ENCODE measurements around the gene PHYHD1.
"Not testable (repeated sequence)": the region's sequence is repeated elsewhere in the genome, so short reads cannot be mapped to it uniquely, and the experiment has no call there.

The PHYHD1 gene

DNA sequence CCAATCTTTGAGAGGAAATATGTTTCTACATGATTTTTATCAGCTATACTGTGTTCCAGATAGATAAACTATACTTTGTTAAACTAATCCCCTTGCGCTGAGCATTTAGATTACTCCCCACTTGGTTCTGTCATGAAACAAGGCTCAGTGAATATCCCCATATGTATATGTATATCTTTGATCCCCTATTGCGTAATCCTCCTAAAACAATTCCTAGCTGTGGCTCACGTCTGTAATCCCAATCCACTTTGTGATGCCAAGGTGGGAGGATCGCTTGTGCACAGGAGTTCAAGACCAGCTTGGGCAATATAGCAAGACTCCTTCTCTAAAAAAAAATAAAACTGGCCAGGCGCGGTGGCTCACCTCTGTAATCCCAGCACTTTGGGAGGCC, 2.7 kb downstream of the PHYHD1 start:
- DNase-seq (ENCODE audit: low spot score), result no peak

DNA sequence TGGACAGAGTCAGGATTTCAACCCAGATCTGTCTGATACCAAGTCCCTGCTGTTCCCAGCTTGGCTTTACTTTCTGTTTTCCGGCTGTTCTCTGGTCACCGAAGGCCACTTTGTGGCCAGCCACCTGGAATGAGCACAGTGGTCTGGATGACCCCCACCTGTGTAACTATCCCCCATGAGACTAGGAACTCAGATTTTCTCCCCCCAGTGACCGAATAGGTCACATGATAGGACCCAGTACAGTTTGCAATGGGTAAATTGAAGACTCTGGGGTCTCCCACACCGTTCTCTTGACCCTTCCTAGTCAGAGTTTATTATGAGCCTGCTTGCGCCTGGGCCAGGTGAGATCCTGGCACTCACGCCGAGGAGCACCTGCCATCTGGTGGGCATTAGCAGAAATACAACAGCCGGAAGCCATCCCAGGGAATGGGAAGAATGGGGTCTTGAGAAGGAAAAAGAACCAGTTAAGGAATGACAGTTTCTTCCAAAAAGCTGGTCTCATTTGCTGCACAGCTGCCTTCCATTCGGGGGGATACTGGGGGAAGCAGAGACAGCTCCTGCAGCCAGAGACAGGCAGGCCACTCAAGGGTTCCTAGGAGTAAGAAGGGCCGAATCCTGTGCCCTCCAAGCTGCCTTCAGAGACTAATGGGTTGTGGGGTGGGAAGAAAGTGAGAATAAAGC, 7.1 kb downstream of the PHYHD1 start:
- DNase-seq (ENCODE audit: low spot score), result peak; percentile 61

DNA sequence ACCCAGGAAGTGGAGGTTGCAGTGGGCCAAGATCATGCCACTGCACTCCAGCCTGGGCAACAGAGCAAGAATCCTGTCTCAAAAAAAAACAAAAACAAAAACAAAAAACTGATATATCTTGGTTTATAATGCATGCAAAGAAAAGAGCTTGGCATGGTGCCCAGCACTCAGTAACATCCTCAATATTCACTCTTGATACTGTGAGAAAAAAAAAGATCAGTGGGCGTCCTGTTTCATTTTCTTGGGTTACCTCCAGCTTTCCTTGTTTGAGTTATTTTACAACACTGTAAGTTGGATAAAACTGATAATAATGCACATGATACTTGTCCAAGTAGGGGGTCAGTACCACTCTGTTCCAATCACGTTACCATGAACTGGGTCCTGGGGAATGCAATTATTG, 7.8 kb downstream of the PHYHD1 start:
- DNase-seq (ENCODE audit: low spot score), result no peak

DNA sequence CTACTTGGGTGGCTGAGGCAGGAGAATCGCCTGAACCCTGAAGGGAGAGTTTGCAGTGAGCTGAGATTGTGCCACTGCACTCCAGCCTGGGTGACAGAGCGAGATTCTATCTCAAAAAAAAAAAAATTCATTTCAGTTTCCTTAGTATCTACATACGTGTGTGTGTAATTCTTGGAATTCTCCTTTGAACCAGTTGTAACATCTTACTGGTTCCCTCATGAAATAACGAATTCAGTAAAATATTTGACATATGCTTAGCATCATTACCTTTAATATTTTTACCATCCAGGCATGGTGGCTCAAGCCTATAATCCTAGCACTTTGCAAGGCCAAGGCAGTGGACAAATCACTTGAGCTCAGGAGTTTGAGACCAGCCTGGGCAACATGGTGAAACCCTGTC, 8.8 kb downstream of the PHYHD1 start:
- DNase-seq (ENCODE audit: low spot score), result no peak

DNA sequence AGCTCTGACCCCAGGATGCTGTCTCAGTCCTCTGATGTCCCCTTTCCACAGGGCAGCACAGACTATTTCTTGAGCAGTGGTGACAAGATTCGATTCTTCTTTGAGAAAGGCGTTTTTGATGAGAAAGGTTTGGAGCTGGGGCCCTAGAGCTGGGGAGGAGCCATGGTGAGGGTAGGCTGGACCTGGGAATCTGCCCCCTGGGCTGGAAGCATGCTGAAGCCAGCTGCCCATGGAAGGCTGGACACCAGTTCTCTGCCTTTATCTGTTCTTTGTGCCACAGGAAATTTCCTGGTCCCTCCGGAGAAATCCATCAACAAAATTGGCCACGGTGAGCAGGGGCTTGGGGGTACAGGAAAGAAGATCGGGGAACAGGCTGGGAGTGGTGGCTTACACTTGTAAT, 12.9 kb downstream of the PHYHD1 start:
- DNase-seq (ENCODE audit: low spot score), result no peak

DNA sequence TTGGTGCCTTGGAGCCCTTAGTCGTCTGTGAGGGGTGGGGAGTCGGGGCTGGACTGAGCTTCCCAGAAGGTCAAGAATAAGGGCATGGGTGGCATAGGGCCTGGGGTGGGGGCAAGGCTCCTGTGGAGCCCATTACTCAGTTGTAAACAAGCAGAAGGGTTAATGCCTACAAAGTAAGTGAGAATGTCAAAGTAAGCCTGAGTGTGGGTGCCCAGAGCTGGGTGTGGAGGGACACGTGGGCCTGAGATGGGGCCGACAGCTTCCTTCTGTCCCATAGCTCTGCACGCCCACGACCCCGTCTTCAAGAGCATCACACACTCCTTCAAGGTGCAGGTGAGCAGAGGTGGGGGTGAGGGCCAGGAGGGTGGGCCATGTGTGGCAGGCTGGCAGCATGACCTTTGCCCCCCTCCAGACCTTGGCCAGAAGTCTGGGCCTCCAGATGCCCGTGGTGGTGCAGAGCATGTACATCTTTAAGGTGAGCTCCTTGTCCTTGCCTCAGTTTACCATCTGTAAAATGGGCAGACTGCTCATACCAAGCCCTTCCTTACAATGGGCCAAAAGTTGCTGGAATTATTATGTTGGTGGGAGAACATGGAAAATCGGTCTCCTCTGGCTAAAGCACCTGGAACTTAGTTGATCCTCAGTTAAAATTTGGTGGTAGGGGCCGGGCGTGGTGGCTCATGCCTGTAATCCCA, 15.5 kb downstream of the PHYHD1 start:
- DNase-seq (ENCODE audit: low spot score), result no peak

DNA sequence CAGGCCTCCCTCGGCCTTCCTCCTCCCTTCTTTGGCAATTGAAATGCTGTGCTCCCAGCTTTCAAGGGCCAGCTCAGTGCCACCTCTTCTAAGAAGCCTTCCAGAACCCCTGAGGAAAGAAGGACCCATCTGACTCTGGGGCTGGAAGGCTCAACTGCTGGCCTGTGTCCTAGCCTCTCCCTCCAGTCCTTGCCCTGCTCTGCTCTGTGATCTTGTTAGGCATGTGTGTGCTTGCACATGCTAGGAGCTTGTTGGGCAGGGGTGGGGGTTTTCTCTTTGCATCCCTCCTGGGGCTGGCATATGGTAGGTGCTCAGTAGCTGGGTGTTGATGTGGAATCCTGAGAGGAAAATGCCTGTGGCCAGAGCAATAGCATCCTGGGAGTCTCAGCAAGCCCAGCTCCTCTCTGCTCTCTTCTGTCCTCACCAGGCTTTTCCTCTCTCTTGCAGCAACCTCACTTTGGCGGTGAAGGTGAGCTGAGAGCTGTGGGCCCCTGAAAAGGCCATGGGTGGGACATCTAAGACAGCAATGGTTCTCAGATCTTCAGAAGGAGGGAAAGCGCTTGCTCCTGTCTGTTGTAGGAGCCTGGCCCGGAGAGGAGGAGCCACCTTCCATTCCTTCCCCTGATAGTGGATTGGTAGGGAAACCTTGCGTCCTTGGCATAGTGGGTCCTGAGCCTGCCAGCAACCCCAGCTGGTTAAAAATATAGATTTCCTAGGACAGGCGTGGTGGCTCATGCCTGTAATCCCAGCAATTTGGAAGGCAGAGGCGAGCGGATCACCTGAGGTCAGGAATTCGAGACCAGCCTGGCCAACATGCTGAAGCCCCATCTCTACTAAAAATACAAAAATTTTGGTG, 16.8 kb downstream of the PHYHD1 start:
- DNase-seq (ENCODE audit: low spot score), result no peak

DNA sequence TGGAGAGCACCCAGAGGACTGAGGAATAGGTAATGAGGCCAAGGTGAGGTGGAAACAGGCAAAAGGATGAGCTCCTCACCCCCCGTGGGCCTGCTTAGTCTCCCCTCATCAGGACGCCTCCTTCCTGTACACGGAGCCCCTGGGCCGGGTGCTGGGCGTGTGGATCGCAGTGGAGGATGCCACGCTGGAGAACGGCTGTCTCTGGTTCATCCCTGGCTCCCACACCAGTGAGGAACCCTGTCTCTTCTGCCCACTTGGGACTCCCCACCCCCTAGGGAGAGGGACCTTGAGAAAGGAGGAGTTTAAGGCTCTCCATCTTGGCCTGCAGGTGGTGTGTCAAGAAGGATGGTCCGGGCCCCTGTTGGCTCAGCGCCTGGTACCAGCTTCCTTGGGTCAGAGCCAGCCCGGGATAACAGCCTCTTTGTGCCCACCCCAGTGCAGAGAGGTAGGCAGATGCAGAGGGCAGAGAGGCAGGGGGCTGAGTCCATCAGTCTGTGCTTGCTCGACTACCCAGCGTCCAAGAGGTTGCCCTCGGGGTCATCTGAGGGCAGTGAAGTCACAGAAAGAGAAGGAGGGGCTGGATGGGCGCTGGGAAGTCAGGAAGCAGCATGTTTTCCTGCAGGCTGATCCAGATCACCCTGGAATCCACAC, 19.6 kb downstream of the PHYHD1 start:
- no peak for DNase-seq (ENCODE audit: low spot score)

DNA sequence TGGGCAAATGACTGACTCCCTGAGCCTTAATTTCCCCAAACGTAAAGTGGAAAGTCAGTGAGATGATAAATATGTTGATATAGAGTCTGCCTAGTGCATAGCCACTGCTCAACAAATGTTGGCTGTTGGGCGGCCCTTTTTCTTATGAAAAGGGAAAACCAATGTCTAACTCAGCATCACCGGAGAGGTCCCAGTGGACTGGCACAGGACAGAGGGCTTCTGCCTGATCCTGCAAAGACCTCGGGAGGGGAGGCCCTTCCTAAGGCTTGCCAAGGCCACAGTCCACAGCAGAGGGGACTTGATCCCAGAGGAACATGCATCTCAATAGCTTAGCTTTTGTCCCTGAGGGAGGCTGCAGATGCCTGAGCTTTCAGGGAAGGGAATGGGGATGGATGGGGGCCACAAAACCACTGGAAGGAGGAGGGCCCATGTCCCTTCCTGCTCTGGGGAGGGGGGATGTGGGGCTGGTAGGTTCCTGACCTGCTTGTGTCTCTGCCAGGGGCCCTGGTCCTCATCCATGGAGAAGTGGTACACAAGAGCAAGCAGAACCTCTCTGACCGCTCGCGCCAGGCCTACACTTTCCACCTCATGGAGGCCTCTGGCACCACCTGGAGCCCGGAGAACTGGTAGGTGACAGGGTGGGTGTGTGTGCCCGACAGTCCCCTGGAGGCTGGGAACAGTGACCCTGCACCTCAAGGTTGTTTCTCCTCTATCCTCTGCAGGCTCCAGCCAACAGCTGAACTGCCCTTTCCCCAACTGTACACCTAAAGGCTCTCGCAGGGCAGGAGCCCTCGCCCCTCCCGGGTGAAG, 20.4 kb downstream of the PHYHD1 start:
- no peak for DNase-seq (ENCODE audit: low spot score)

DNA sequence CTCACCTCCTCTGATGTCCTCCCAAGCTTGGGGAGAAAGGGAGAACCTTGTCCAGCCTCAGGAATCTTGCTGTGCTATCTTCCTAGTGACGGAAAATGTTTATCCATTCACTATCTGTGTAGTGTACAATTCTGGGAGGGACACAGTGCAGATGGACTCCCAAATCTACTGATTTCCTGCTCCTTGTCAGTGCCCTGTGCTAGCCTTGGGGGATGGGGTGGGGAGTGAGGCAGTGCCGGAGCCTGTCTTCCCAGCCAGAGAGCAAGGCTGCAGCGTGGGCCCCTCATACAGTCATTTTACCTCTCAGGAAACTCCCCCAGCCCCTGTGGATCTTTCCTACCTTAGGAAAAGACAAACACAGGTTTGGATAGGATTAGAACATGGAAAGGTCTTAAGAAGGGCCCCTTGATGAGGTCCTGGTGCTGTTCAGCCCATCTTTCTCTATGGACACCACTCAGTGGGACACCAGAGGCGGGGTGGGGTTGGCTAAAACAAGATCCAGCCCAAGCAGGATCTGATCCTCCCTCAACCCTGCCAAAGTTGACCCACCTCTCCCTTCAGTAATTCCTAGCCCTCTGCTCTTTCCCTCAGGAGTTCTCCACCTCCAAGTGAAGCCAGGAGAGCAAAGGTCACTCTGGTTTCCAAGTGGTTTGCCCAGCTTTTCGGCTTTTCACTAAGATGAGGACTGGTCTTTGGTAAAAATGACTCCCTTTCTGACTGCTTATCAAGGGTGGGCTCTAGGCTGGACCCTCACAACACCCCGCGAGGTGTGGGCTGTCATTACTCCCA, 23.2 kb downstream of the PHYHD1 start:
- DNase-seq (ENCODE audit: low spot score), result no peak

DNA sequence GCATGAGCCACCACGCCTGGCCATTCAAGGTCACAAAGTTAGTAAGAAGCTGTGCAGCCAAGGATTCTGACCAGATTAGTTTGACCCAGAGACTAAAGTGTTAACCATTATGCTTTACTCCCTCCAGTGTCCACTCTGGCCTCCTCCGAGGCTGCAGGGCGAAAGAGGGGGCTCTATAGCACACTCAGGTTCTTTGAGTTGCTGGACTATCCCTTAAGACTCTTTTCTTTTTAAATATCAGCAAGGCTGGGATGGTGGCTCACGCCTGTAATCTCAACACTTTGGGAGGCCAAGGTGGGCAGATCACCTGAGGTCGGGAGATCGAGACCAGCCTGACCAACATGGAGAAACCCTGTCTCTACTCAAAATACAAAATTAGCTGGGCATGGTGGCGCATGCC, 24.2 kb downstream of the PHYHD1 start:
- not testable (repeated sequence) for DNase-seq (ENCODE audit: low spot score)

DNA sequence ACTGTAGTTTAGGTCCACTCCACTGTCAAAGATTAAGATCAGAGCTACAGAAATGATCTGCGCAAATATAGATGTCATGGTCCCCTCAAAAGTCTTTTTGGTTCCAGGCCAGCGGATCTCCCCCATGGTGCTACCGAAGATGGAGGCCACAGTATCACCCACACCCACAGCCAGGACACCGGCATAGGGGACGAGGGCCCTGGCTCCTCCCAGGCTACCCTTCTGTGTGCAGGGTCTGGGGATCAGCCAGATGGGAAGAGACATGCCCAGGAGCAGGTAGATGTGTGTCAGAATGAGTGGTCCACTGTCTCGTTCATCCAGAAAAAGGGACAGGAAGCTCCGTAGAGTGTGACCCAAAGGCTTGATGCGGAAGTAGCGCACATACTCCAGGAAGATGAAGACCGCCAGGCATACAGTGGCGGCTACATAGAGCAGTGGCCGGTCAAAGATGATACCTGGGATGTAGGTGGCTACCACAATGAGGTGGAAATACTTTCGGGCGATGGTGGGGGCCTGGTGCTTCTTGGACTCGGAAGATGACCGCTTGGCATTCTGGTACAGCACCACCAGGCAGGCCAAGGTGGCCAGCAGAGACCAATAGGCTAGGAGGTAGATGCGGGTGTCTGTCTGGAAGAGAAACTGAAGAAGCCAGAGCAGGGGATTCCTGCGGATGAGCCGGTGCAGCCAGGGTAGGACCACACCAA, 25.2 kb downstream of the PHYHD1 start:
- no peak for DNase-seq (ENCODE audit: low spot score)

DNA sequence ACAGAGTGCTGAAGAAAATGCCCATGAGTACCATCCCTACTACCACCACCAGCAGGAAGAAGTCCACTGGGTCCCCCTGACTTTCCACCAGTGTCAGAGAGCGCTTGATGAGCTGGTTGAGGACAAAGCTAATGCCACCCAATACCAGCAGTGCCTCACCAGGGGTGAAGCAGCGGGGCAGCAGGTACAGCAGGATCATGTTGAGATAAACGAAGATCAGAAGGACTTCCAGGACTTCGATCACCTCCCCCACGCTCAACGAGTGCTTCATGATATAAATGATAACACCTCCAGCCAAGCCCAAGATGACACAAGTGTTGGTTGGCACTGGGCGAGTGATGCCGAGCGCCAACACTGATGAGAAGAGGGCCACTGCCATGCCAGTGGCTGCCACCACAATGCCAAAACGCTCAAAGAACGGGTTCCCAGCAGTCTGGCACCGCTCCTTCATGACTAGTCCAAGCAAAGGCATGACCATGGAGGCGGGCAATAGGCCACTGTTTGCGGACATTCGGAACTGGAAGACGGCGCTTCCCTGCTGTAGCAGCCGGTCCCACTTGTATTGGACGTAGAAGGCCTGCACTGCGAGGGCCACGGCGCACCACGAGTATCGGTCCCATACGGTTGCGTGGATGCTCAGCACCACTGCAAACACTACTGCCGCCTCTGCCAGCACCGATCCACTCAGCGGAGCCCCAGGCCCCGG, 25.9 kb downstream of the PHYHD1 start:
- DNase-seq (ENCODE audit: low spot score), result no peak

DNA sequence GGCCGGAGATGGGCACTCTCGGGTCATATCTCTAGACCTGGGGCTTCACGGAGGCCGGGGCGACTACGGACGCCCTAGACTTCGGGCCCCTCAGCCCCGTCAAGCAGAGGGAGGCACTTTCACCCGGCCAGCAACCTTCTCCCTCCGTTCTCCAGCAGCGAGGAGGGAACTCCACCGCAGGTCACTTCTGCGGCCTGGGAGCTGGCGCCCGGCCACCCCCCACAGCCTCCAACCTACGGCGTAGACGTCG, 26.4 kb downstream of the PHYHD1 start:
- no peak for DNase-seq (ENCODE audit: low spot score)

DNA sequence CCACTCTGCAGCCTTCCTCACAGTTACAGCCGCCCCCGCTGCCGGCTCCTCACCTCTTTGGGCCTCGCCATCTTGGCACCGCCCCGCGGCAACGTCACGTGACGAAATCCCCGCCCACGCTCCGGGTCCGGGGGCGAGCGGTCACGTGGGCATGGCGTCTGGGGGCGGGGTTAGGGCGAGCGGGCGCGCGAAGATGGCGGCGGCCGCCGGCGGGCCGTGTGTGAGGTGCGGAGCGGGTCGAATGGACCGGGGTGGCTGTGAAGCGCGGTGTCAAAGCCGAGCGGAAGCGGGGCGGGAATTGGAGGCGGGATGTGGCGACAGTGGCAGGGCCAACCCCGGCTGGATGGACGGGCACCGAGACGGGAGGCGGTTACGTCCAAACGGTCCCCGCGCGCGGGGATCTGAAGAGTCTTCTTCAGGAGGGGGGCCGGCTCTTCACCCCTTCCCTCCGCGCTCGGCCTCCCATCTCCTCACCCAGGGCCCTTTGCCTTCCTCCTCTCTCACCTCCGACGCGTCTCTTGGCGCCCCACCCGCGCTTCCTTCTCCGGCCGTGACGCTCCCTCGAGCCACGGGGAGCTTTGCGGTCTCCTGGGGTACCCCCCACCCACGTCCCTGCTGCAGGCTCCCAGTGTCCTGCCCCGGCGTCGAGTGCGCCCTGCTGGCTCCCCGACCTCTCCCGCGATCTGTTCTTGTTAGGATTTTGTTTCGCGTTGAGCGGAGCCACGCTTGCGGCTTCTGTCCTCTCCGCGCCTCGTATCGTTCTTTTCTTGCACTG, 26.9 kb downstream of the PHYHD1 start, which contains the start of the genes DOLK and NUP188:
Gene DOLK, minus strand, starts transcription at position 77 of the 775 bp plus-strand sequence. CDS start 300 bp downstream, outside the sequence.
Gene NUP188, plus strand, starts transcription at position 173 of the 775 bp plus-strand sequence. Its CDS starts 21 bp downstream, at position 194.
- peak; percentile 96 for DNase-seq (ENCODE audit: low spot score)

DNA sequence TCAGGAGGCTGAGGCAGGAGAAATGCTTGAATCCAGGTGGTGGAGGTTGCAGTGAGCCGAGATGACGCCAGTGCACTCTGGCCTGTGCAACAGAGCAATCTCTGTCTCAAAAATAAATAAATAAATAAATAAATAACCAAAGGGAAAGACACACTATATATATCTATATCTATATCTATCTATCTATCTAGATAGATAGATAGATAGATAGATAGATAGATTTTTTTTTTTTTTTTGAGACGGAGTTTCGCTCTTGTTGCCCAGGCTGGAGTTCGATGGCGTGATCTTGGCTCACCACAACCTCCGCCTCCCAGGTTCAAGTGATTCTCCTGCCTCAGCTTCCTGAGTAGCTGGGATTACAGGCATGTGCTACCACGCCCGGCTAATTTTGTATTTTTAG, 40.6 kb downstream of the PHYHD1 start:
- not testable (repeated sequence) for DNase-seq (ENCODE audit: low spot score)

DNA sequence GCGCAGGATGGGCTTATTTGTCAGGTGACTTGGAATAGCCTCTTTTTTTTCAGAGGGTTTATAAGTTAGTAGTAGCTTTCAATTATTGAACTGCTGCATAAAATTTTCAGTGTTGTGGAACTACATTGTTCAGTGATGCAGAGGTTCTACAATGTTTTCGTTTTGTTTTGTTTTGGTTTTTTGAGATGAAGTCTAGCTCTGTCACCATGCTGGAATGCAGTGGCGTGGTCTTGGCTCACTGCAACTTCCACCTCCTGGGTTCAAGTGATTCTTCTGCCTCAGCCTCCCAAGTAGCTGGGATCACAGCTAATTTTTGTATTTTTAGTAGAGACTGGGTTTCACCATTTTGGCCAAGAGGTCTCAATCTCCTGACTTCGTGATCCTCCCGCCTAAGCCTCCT, 48.7 kb downstream of the PHYHD1 start:
- DNase-seq (ENCODE audit: low spot score), result no peak

DNA sequence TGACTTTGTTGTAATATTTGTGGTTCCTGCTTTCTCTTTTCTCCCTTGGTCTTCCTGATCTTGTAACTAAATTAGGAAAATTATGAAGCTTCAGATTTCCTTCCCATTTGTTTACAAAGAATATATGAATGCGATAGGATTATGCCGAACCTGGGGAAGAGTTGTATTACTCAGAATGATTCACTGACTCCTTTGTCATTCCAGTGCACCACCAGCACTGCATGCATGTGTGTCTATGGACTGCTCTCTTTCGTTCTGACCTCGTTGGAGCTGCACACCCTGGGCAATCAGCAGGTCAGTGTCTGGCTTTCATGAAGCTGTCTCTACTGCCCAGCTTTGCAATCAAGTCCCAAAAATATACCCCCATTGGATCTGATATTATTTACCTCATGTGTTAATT, 52.2 kb downstream of the PHYHD1 start:
- DNase-seq (ENCODE audit: low spot score), result no peak

DNA sequence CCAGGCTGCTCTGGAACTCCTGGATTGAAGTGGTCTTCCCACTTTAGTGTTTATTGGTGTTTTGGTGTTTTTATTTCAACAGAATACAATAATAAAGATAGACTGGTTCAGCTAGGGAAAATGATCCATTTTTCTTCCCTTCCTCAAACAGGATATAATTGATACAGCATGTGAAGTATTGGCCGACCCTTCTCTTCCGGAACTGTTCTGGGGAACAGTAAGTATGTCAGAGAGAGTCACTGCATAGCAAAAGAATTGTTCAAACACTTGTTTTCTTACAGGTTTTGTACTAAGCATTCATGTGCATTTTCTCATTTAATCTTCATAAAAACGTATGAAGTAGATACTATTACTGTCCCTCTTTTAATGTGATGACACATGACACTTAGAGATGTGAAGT, 58.3 kb downstream of the PHYHD1 start:
- no peak for DNase-seq (ENCODE audit: low spot score)
